K562 (cell line): Measurements from ENCODE around the gene DCST1. TPM values are rescaled to one million over a fixed set of nuclear protein-coding genes. Genes with fewer than 3 reads are reported as not detected.

Experiments
- BCOR ChIP-seq: fragments of 450-650 bp; IDR thresholded peaks from 2 replicates; pipeline ENCODE4 v1.6.1; 2016
- E2F6 ChIP-seq, 2 experiments: IDR thresholded peaks; 2 replicates each; pipeline ENCODE4 v1.6.1; 2011; ENCODE audit warnings: borderline replicate concordance in 1 of 2, control low read depth in 1 of 2, low read depth in 1 of 2, low read length in 1 of 2, mild to moderate bottlenecking in 1 of 2, mixed read lengths in 1 of 2, moderate library complexity in 1 of 2; ENCODE audit not compliant: insufficient read depth in 1 of 2, insufficient read length in 1 of 2, poor library complexity in 1 of 2, severe bottlenecking in 1 of 2; ENCODE audit errors: extremely low read depth in 1 of 2
- ESRRA ChIP-seq: fragments of 450-650 bp; IDR thresholded peaks from 2 replicates; pipeline ENCODE4 v1.6.1; 2014; ENCODE audit warnings: low read depth, mild to moderate bottlenecking, moderate library complexity, borderline replicate concordance
- ETV1 ChIP-seq: fragments of 450-650 bp; conservative IDR thresholded peaks from 2 replicates; pipeline ENCODE4 v1.6.1; 2016; ENCODE audit warnings: missing genetic modification characterization, control low read depth, low read depth, missing compliant biosample characterization
- FOXJ2 ChIP-seq: fragments of 200-800 bp; sonication (Bioruptor generic); IDR thresholded peaks from 2 replicates; pipeline ENCODE4 v1.6.1; 2016; ENCODE audit warnings: missing genetic modification characterization, missing compliant biosample characterization
- HBP1 ChIP-seq: fragments of 450-650 bp; formaldehyde crosslinking; IDR thresholded peaks from 2 replicates; pipeline ENCODE4 v1.4.0; 2022; ENCODE audit warnings: missing genetic modification characterization
- HDAC2 ChIP-seq: fragments of 450-650 bp; IDR thresholded peaks from 2 replicates; pipeline ENCODE4 v1.6.1; 2016; ENCODE audit warnings: mild to moderate bottlenecking
- HNRNPL ChIP-seq: fragments of 200-400 bp; formaldehyde crosslinking; IDR thresholded peaks from 2 replicates; pipeline ENCODE4 v1.6.1; 2017; ENCODE audit warnings: low read depth, mild to moderate bottlenecking, low read length
- ID3 ChIP-seq, 2 experiments: fragments of 250-450 bp in 1 of 2; fragments of 450-650 bp in 1 of 2; sonication (Bioruptor Pico) in 1 of 2; IDR thresholded peaks; 2 replicates each; pipeline versions ENCODE4 v1.6.1 to v1.8.0; 2016 to 2021; ENCODE audit warnings: mild to moderate bottlenecking in 2 of 2, moderate library complexity in 2 of 2, missing compliant biosample characterization in 1 of 2, missing genetic modification characterization in 1 of 2
- PATZ1 ChIP-seq: fragments of 250-450 bp; sonication (Bioruptor Pico); IDR thresholded peaks from 2 replicates; pipeline ENCODE4 v1.5.0; 2020; ENCODE audit warnings: mild to moderate bottlenecking, borderline replicate concordance
- POLR2A ChIP-seq: fragments of 450-650 bp; conservative IDR thresholded peaks from 2 replicates; pipeline ENCODE4 v1.6.1; 2016
- SIRT6 ChIP-seq: IDR thresholded peaks from one replicate; pipeline ENCODE4 v1.6.1; 2012; ENCODE audit warnings: low read depth, mild to moderate bottlenecking, control low read depth, inconsistent platforms, low read length, moderate library complexity
- SPI1 ChIP-seq: IDR thresholded peaks from 2 replicates; pipeline ENCODE4 v1.6.1; 2011; ENCODE audit warnings: low read depth, low read length, control low read depth, borderline replicate concordance
- TFAP4 ChIP-seq: sonication (generic); formaldehyde crosslinking; IDR thresholded peaks from 2 replicates; pipeline ENCODE4 v1.8.0; 2022; ENCODE audit warnings: missing genetic modification reagents, mild to moderate bottlenecking, moderate library complexity, borderline replicate concordance
- TRIM28 ChIP-seq: fragments of 450-650 bp; IDR thresholded peaks from 2 replicates; pipeline ENCODE4 v1.6.1; 2017
- ZBTB33 ChIP-seq: sonication (generic); formaldehyde crosslinking; IDR thresholded peaks from 2 replicates; pipeline ENCODE4 v1.8.1; 2023; ENCODE audit warnings: mild to moderate bottlenecking, missing genetic modification reagents
- ZNF175 ChIP-seq: fragments of 200-800 bp; sonication (Bioruptor generic); IDR thresholded peaks from 2 replicates; pipeline ENCODE4 v1.6.1; 2016; ENCODE audit warnings: low read depth, mild to moderate bottlenecking, missing genetic modification characterization, missing compliant biosample characterization
- ZNF239 ChIP-seq: fragments of 250-450 bp; sonication (Bioruptor Pico); IDR thresholded peaks from 2 replicates; pipeline ENCODE4 v1.4.0; 2020; ENCODE audit warnings: mild to moderate bottlenecking
- polyA plus RNA-seq, 8 experiments: library from polyadenylated mRNA; depleted of rRNA in 4 of 8; stranded (reverse) in 5 of 8; unstranded in 3 of 8; fragments of >200 nt; fragmentation: Nextera tagmentation in 2 of 8; fragmentation: Illumina TruSeq in 1 of 8; extraction: Ambion mirVana in 2 of 8; extraction: Trizol in 1 of 8; gene quantifications; 2 replicates each; pipeline versions ENCODE4 v1.2.1 to v1.2.3, GENCODE V29; 2011 to 2014; ENCODE audit warnings: inconsistent platforms in 1 of 8, missing spikeins in 1 of 8
- total RNA-seq, 7 experiments: library from RNA; depleted of rRNA in 6 of 7; stranded (reverse); fragments of >200 nt in 6 of 7; fragmentation: Illumina TruSeq in 2 of 7; extraction: Trizol in 2 of 7; gene quantifications; 2 replicates each; pipeline versions ENCODE4 v1.2.1 to v1.2.3, GENCODE V29; 2011 to 2021; ENCODE audit warnings: low replicate concordance in 1 of 7

The DCST1 gene
- total and polyA plus RNA-seq, 9 of the 15 experiments (the other 6 are each of a cell fraction or from before 2014, with no cell fraction given): not detected

GRCh38 chr1:155012776-155013602, 20.6 kb upstream of the DCST1 start (continued):
- no peak for TF ChIP-seq E2F6 (IDR thresholded peaks at IDR 0.05; ENCODE audit: borderline replicate concordance in 1 of 2, extremely low read depth in 1 of 2, insufficient read depth in 1 of 2, insufficient read length in 1 of 2, low read depth in 1 of 2, low read length in 1 of 2, poor library complexity in 1 of 2, severe bottlenecking in 1 of 2)
- 0 out of 2 replicates have a peak, but pooled peaks have one; percentile 16 for TF ChIP-seq TFAP4
- TF ChIP-seq SIRT6: no peak
- no peak for TF ChIP-seq HNRNPL
- TF ChIP-seq BCOR: peak; percentile 26; the same call in 1 of the 2 replicates
- no peak for TF ChIP-seq PATZ1 (CRISPR knock-in tag)
- TF ChIP-seq FOXJ2 (tag): no peak
- 0 out of 2 replicates have a peak, but pooled peaks have one; percentile 10 for TF ChIP-seq ZNF175 (CRISPR knock-in tag)
- no peak for TF ChIP-seq HBP1
- TF ChIP-seq ZNF239 (CRISPR knock-in tag): no peak
- TF ChIP-seq ID3 (CRISPR knock-in tag; IDR thresholded peaks at IDR 0.05): no peak
- peak; percentile 79; the same call in 1 of the 2 replicates for TF ChIP-seq ID3 (tag; IDR thresholded peaks at IDR 0.05)
- no peak for TF ChIP-seq ZBTB33 (CRISPR knock-in tag)
- no peak for TF ChIP-seq ETV1 (tag)
- peak; percentile 33; the same call in 1 of the 2 replicates for TF ChIP-seq SPI1
- TF ChIP-seq HDAC2: 0 out of 2 replicates have a peak, but pooled peaks have one; percentile 41
- 0 out of 2 replicates have a peak, but pooled peaks have one; percentile 33 for TF ChIP-seq POLR2A
- peak; percentile 94 for TF ChIP-seq ESRRA
- no peak for TF ChIP-seq TRIM28
